Measurements from ENCODE around the gene PPARA. TPM values are rescaled to one million over a fixed set of nuclear protein-coding genes. Genes with fewer than 3 reads are reported as not detected.

PPARA gene
- polyA plus RNA-seq, 1 of the 3 experiments (the other 2 are of a cell fraction), result 4.5 TPM

GRCh38 chr22:46226577-46226976 is 76.3 kb downstream of the PPARA start:
- H3K4me2 ChIP-seq, result no peak overlapping the region
- no peaks in the 10 kb centered on the region for H3F3A ChIP-seq (replicated peaks; ENCODE audit: insufficient read depth)
- peaks cover 2 to 5% of the 10 kb centered on the region in 2 experiments for H3K36me3 ChIP-seq (replicated peaks in 1 of 2; ENCODE audit: control insufficient read depth in 1 of 2, insufficient read depth in 2 of 2, low read length in 1 of 2)
- H2AFZ ChIP-seq (ENCODE audit: low read depth), result no peak overlapping the region
- DNase-seq, result no peak
- ChIA-PET CTCF (interaction anchor here (1.1 to 1.4 kb wide), 4 partner anchors 9 to 41 kb away, joined by 3 to 4 read pairs (median 4); partner anchors contain the start of gene TTC38), POLR2A (no interaction called here)
- no peaks in the 10 kb centered on the region for H3K27me3 ChIP-seq (ENCODE audit: insufficient read depth)
- H3K4me3 ChIP-seq (ENCODE audit: low read depth in 2 of 2, low read length in 1 of 2), result no peak overlapping the region
- no peaks in the 10 kb centered on the region for H3K79me2 ChIP-seq (ENCODE audit: insufficient read depth)
- no peaks in the 10 kb centered on the region for H3K9me3 ChIP-seq
- TF ChIP-seq EZH2phosphoT487 (IDR thresholded peaks at IDR 0.05; ENCODE audit: borderline replicate concordance, low read depth) (no peak), ZBTB33 (IDR thresholded peaks at IDR 0.05; ENCODE audit: borderline replicate concordance, low read depth) (no peak), MEF2A (IDR thresholded peaks at IDR 0.05; ENCODE audit: borderline replicate concordance, low read depth) (no peak), TAF1 (IDR thresholded peaks at IDR 0.05; ENCODE audit: borderline replicate concordance, low read depth, low read length) (no peak), CTCF (IDR thresholded peaks at IDR 0.05) (no peak), JUND (IDR thresholded peaks at IDR 0.05) (no peak), GABPA (IDR thresholded peaks at IDR 0.05; ENCODE audit: low read depth) (no peak), RCOR1 (IDR thresholded peaks at IDR 0.05; ENCODE audit: low read length) (no peak), USF2 (IDR thresholded peaks at IDR 0.05; ENCODE audit: borderline replicate concordance, low read depth, low read length) (no peak), PBX3 (IDR thresholded peaks at IDR 0.05) (no peak), EP300 (IDR thresholded peaks at IDR 0.05; ENCODE audit: borderline replicate concordance in 1 of 2, low read depth in 1 of 2, low read length in 1 of 2) (no peak), IRF3 (IDR thresholded peaks at IDR 0.05; ENCODE audit: low read depth, low read length) (no peak), NFIC (IDR thresholded peaks at IDR 0.05; ENCODE audit: borderline replicate concordance) (no peak), NRF1 (IDR thresholded peaks at IDR 0.05; ENCODE audit: low read depth, low read length) (no peak), MAX (IDR thresholded peaks at IDR 0.05; ENCODE audit: low read depth) (no peak), MXI1 (IDR thresholded peaks at IDR 0.05; ENCODE audit: low read depth, low read length) (no peak)
- H3K4me1 ChIP-seq (ENCODE audit: control insufficient read depth in 1 of 2, insufficient read depth in 2 of 2, low read depth in 1 of 2, low read length in 1 of 2), result peaks cover 0 to 10% of the 10 kb centered on the region in 2 experiments; a peak in 1 of 4 replicates
- 92% methylated on average over 7 of the region's 7 CpGs for WGBS (ENCODE audit: low lambda C conversion rate)
- H4K20me1 ChIP-seq (ENCODE audit: insufficient read depth), result no peaks in the 10 kb centered on the region
- no peaks in the 10 kb centered on the region for H3K9me2 ChIP-seq
- no peak overlapping the region for H3K9ac ChIP-seq
- no peak overlapping the region for H3K27ac ChIP-seq (ENCODE audit: low read depth in 2 of 2, low read length in 1 of 2)
